GM23338 (cell line): ENCODE measurements around the gene H1-8. TPM values are rescaled to one million over a fixed set of nuclear protein-coding genes. Genes with fewer than 3 reads are reported as not detected.
"Not testable (repeated sequence)": the region's sequence is repeated elsewhere in the genome, so short reads cannot be mapped to it uniquely, and the experiment has no call there.

ENCODE experiments used
- ATAC-seq: fragments of 200-7000 bp; cut with Tn5 transposase; 3 replicates; pipeline ENCODE4 v1.9.1; 2020
- DNase-seq: peaks from one replicate; pipeline ENCODE4 v3.0.0-alpha.2; 2015; ENCODE audit warnings: low spot score
- H2AFZ ChIP-seq: fragments of 200-600 bp; sonication (generic); 2 replicates; pipeline ENCODE4 v1.8.0; 2016; ENCODE audit warnings: antibody characterized with exemption, mild to moderate bottlenecking, moderate library complexity
- H3F3A ChIP-seq: fragments of 200-600 bp; sonication (generic); replicated peaks from 2 replicates; pipeline ENCODE4 v1.8.0; 2017; ENCODE audit warnings: antibody characterized with exemption, mixed run types, low read depth
- H3K27ac ChIP-seq: fragments of 200-600 bp; sonication (generic); 2 replicates; pipeline ENCODE4 v1.6.1; 2016; ENCODE audit warnings: low read depth
- H3K27me3 ChIP-seq: fragments of 200-600 bp; sonication (generic); 2 replicates; pipeline ENCODE4 v1.8.0; 2016; ENCODE audit warnings: mild to moderate bottlenecking, mixed run types, moderate library complexity; ENCODE audit not compliant: insufficient read depth
- H3K36me3 ChIP-seq: fragments of 200-600 bp; sonication (generic); 2 replicates; pipeline ENCODE4 v1.8.0; 2016; ENCODE audit warnings: mild to moderate bottlenecking; ENCODE audit not compliant: insufficient read depth
- H3K4me1 ChIP-seq: fragments of 200-600 bp; sonication (generic); 2 replicates; pipeline ENCODE4 v1.8.0; 2016; ENCODE audit warnings: mild to moderate bottlenecking, moderate library complexity; ENCODE audit not compliant: insufficient read depth
- H3K4me2 ChIP-seq: fragments of 200-600 bp; sonication (generic); 2 replicates; pipeline ENCODE4 v1.7.1; 2017; ENCODE audit warnings: mixed run types
- H3K4me3 ChIP-seq: fragments of 200-600 bp; sonication (generic); 2 replicates; pipeline ENCODE4 v1.6.1; 2016; ENCODE audit warnings: mixed run types
- H3K79me2 ChIP-seq: fragments of 200-600 bp; sonication (generic); replicated peaks from 2 replicates; pipeline ENCODE4 v1.8.0; 2017; ENCODE audit warnings: mild to moderate bottlenecking; ENCODE audit not compliant: insufficient read depth
- H3K9me2 ChIP-seq: fragments of 200-600 bp; sonication (generic); 2 replicates; pipeline ENCODE4 v1.8.0; 2017; ENCODE audit not compliant: insufficient read depth
- H4K20me1 ChIP-seq: fragments of 200-600 bp; sonication (generic); replicated peaks from 2 replicates; pipeline ENCODE4 v1.8.0; 2017; ENCODE audit warnings: mild to moderate bottlenecking; ENCODE audit not compliant: insufficient read depth
- H3K27ac Mint-ChIP-seq: 2 replicates; pipeline ENCODE4 v1.8.0; 2020; ENCODE audit warnings: inconsistent platforms, mild to moderate bottlenecking, moderate library complexity, mixed read lengths
- H3K27me3 Mint-ChIP-seq: 3 replicates; pipeline ENCODE4 v1.8.0; 2022; ENCODE audit warnings: low read depth, mild to moderate bottlenecking, moderate library complexity, mixed read lengths, inconsistent platforms; ENCODE audit not compliant: insufficient read depth, poor library complexity
- H3K36me3 Mint-ChIP-seq: 3 replicates; pipeline ENCODE4 v1.8.0; 2021; ENCODE audit warnings: low read depth, mild to moderate bottlenecking, inconsistent platforms, moderate library complexity, mixed read lengths
- H3K4me1 Mint-ChIP-seq: 3 replicates; pipeline ENCODE4 v1.8.0; 2020; ENCODE audit warnings: mild to moderate bottlenecking, inconsistent platforms, mixed read lengths
- H3K4me3 Mint-ChIP-seq: 3 replicates; pipeline ENCODE4 v1.8.0; 2021; ENCODE audit warnings: moderate library complexity, mild to moderate bottlenecking, inconsistent platforms, mixed read lengths
- H3K9me3 Mint-ChIP-seq: 3 replicates; pipeline ENCODE4 v1.8.0; 2020; ENCODE audit warnings: moderate library complexity, mild to moderate bottlenecking, inconsistent platforms, mixed read lengths
- CREB1 ChIP-seq: fragments of 250-450 bp; sonication (Bioruptor Pico); IDR thresholded peaks from 2 replicates; pipeline ENCODE4 v1.5.0; 2020; ENCODE audit warnings: low read depth, mild to moderate bottlenecking, moderate library complexity
- ZNF114 ChIP-seq: fragments of 250-450 bp; sonication (Bioruptor Pico); IDR thresholded peaks from 2 replicates; pipeline ENCODE4 v1.5.0; 2020; ENCODE audit warnings: mild to moderate bottlenecking, moderate library complexity
- polyA plus RNA-seq: library from polyadenylated mRNA; unstranded; fragments of >200 nt; fragmentation: Nextera tagmentation; extraction: Ambion mirVana; gene quantifications from 2 replicates; pipeline ENCODE4 v1.2.1, GENCODE V29; 2016
- total RNA-seq: library from RNA; depleted of rRNA; stranded (reverse); fragments of >200 nt; shearing (Covaris generic); gene quantifications from 2 replicates; pipeline ENCODE4 v1.2.3, GENCODE V29; 2014
- TF ChIP-seq, protein P1 (sequence below): IDR thresholded peaks from 2 replicates; pipeline ENCODE4 v1.6.1; 2016; ENCODE audit warnings: antibody characterized with exemption
- TF ChIP-seq, protein P2 (sequence below): IDR thresholded peaks from one replicate; pipeline ENCODE4 v1.6.1; 2018; ENCODE audit warnings: antibody characterized with exemption; ENCODE audit not compliant: unreplicated experiment

Gene H1-8
- total and polyA plus RNA-seq, 2 experiments from 2014 or later, result not detected

DNA sequence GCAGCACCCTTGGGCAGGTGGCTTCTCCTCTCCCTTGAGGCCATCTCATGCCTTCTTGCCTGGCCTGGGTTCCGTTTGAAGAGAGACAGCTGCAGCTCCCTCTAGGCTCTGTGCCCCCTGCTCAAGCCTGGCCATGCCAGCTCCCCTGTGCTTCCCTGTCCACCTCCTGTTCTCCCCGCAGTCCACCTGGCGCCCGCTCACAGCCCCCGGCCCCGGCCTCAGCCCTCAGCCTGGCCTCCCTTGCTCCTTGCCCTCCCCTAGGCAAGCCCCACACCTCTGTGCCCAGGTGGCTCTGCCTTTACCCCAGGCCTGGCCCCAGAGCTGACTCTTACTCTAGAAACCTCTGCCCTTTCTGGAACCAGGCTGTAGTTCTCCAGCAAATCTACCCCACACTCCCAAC lies 28.4 kb upstream of the H1-8 start:
- Histone ChIP-seq H4K20me1 (no peaks in the 10 kb centered on the region), H3K9me2 (no peaks in the 10 kb centered on the region), H2AFZ (no peak overlapping the region), H3F3A (no peaks in the 10 kb centered on the region), H3K27me3 (no peaks in the 10 kb centered on the region), H3K4me2 (no peak overlapping the region), H3K36me3 (no peaks in the 10 kb centered on the region), H3K4me1 (no peaks in the 10 kb centered on the region), H3K79me2 (no peaks in the 10 kb centered on the region), H3K4me3 (no peak overlapping the region), H3K27ac (no peak overlapping the region)
- DNase-seq, result no peak
- Mint-ChIP-seq H3K27me3 (peaks cover 14% of the 10 kb centered on the region), H3K4me1 (0 out of 3 replicates have a peak, but pooled peaks cover 2% of the 10 kb centered on the region), H3K27ac (no peak overlapping the region), H3K36me3 (peaks cover 21% of the 10 kb centered on the region), H3K4me3 (no peak overlapping the region), H3K9me3 (no peaks in the 10 kb centered on the region; the same call in 2 of the 3 replicates)
- ATAC-seq, result no peak
- TF ChIP-seq, protein P1, sequence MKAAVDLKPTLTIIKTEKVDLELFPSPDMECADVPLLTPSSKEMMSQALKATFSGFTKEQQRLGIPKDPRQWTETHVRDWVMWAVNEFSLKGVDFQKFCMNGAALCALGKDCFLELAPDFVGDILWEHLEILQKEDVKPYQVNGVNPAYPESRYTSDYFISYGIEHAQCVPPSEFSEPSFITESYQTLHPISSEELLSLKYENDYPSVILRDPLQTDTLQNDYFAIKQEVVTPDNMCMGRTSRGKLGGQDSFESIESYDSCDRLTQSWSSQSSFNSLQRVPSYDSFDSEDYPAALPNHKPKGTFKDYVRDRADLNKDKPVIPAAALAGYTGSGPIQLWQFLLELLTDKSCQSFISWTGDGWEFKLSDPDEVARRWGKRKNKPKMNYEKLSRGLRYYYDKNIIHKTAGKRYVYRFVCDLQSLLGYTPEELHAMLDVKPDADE, result no peak
- TF ChIP-seq ZNF114 (CRISPR knock-in tag), result no peak

DNA sequence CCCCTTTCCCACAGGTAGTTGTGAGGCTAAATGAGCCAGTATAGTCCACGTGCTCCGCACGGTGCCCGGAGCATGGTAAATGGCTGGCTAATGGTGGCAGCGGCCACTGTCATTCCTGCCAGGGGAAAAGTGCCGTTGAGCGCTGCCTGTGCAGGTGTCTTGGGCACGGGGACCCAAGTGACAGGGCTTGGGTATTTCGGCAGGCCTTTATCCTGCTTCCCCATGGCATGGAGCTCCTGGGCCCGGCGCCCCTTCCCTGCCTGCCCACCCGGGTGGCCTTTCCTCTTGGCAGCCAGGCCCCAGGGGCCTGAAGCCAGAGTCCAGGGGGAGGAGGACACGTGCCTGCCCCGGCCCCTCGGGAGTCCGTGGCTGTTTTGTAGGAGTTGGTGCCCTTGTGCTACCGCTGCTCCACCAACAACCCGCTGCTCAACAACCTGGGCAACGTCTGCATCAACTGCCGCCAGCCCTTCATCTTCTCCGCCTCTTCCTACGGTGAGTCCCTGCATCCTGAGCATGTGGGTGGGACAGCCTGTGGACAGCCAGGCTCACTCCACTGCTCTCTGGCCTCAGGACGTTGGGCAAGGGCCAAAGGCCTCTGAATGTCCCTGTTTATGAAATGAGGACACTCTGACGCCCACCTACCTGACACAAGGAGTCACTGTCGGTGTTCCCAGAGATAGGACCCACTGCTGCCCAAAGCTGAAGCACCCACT lies 27.7 kb upstream of the H1-8 start:
- H3K4me2 ChIP-seq, H3K36me3 ChIP-seq, H3K27ac ChIP-seq, DNase-seq, H3K4me1 ChIP-seq, H3K4me1 Mint-ChIP-seq, ATAC-seq, H3K27me3 ChIP-seq, H3K9me3 Mint-ChIP-seq, H2AFZ ChIP-seq, H3K27ac Mint-ChIP-seq, H3K79me2 ChIP-seq, H4K20me1 ChIP-seq, H3K4me3 Mint-ChIP-seq, H3K4me3 ChIP-seq, H3K9me2 ChIP-seq, H3F3A ChIP-seq: not testable (repeated sequence)
- H3K36me3 Mint-ChIP-seq, result peaks cover 21% of the 10 kb centered on the region
- peaks cover 14% of the 10 kb centered on the region for H3K27me3 Mint-ChIP-seq

DNA sequence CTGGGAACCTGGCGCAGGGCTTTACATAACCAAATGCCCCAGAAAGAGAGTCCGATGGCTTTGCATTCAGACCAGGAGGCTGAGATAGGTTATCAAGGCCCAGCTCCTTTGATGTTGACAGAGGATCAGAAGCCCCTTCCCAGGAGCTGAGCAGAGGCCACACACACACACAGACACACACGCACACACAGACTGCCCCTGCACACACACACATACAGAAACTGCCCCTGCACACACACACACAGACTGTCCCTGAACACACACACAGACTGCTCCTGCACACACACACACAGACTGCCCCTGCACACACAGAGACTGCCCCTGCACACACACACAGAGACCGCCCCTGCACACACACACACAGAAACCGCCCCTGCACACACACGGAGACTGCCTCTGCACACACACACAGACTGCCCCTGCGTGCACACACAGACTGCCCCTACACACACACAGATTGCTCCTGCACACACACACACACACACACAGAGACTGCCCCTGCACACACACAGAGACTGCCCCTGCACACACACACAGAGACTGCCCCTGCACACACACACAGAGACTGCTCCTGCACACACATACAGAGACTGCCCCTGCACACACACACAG lies 27.0 kb upstream of the H1-8 start:
- peaks cover 21% of the 10 kb centered on the region for H3K36me3 Mint-ChIP-seq
- H3K27ac ChIP-seq, H3K4me3 Mint-ChIP-seq, H3K79me2 ChIP-seq, H3K9me2 ChIP-seq, H3K4me1 Mint-ChIP-seq, H3K4me1 ChIP-seq, H3K4me3 ChIP-seq, H3K9me3 Mint-ChIP-seq, H3K27me3 ChIP-seq, H3F3A ChIP-seq, ATAC-seq, DNase-seq, H4K20me1 ChIP-seq, H2AFZ ChIP-seq, H3K36me3 ChIP-seq, H3K4me2 ChIP-seq: not testable (repeated sequence)
- H3K27ac Mint-ChIP-seq, result peak overlapping the region; percentile 63; the same call in 1 of the 2 replicates
- peaks cover 11% of the 10 kb centered on the region for H3K27me3 Mint-ChIP-seq

DNA sequence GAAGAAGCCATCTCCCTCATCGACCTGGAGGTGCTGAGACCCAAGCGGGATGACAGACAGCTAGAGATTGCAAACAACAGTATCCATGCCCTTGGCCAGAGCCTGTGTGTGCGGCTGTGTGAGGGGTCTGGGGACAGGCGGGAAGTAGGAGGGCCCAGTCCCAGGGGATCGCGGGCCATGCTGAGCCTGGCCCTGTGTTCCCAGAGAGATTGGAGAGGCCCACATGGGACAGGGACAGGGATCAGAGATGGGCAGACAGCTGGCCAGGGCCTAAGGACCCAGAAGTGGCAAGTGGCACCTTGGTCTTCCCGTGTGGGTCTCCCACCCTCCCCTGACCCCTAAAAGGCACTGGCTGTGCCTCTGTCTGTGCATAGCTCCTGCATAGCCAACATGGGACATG lies 25.5 kb upstream of the H1-8 start:
- no peaks in the 10 kb centered on the region for H3K4me1 ChIP-seq
- no peaks in the 10 kb centered on the region; the same call in 2 of the 3 replicates for H3K9me3 Mint-ChIP-seq
- H3K79me2 ChIP-seq, result no peaks in the 10 kb centered on the region
- H3K4me2 ChIP-seq, result no peak overlapping the region
- H3K36me3 ChIP-seq, result no peaks in the 10 kb centered on the region
- ATAC-seq (no peak), DNase-seq (no peak)
- H3K4me1 Mint-ChIP-seq, result peaks cover 9% of the 10 kb centered on the region
- no peaks in the 10 kb centered on the region for H4K20me1 ChIP-seq
- peaks cover 15% of the 10 kb centered on the region for H3K36me3 Mint-ChIP-seq
- H3F3A ChIP-seq, result no peaks in the 10 kb centered on the region
- no peaks in the 10 kb centered on the region for H3K9me2 ChIP-seq
- H2AFZ ChIP-seq, result no peak overlapping the region
- H3K27ac Mint-ChIP-seq, result no peak overlapping the region
- no peak overlapping the region for H3K27ac ChIP-seq
- TF ChIP-seq, protein P2, sequence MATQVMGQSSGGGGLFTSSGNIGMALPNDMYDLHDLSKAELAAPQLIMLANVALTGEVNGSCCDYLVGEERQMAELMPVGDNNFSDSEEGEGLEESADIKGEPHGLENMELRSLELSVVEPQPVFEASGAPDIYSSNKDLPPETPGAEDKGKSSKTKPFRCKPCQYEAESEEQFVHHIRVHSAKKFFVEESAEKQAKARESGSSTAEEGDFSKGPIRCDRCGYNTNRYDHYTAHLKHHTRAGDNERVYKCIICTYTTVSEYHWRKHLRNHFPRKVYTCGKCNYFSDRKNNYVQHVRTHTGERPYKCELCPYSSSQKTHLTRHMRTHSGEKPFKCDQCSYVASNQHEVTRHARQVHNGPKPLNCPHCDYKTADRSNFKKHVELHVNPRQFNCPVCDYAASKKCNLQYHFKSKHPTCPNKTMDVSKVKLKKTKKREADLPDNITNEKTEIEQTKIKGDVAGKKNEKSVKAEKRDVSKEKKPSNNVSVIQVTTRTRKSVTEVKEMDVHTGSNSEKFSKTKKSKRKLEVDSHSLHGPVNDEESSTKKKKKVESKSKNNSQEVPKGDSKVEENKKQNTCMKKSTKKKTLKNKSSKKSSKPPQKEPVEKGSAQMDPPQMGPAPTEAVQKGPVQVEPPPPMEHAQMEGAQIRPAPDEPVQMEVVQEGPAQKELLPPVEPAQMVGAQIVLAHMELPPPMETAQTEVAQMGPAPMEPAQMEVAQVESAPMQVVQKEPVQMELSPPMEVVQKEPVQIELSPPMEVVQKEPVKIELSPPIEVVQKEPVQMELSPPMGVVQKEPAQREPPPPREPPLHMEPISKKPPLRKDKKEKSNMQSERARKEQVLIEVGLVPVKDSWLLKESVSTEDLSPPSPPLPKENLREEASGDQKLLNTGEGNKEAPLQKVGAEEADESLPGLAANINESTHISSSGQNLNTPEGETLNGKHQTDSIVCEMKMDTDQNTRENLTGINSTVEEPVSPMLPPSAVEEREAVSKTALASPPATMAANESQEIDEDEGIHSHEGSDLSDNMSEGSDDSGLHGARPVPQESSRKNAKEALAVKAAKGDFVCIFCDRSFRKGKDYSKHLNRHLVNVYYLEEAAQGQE, result no peak
- TF ChIP-seq CREB1 (CRISPR knock-in tag) (no peak), ZNF114 (CRISPR knock-in tag) (no peak)
- no peaks in the 10 kb centered on the region for H3K27me3 ChIP-seq
- peaks cover 11% of the 10 kb centered on the region for H3K27me3 Mint-ChIP-seq
- no peak overlapping the region for H3K4me3 ChIP-seq
- no peak overlapping the region for H3K4me3 Mint-ChIP-seq
